ENCODE measurements around the gene ZBTB46. TPM values are rescaled to one million over a fixed set of nuclear protein-coding genes. Genes with fewer than 3 reads are reported as not detected.
"Not testable (repeated sequence)": the region's sequence is repeated elsewhere in the genome, so short reads cannot be mapped to it uniquely, and the experiment has no call there.

Gene ZBTB46, protein sequence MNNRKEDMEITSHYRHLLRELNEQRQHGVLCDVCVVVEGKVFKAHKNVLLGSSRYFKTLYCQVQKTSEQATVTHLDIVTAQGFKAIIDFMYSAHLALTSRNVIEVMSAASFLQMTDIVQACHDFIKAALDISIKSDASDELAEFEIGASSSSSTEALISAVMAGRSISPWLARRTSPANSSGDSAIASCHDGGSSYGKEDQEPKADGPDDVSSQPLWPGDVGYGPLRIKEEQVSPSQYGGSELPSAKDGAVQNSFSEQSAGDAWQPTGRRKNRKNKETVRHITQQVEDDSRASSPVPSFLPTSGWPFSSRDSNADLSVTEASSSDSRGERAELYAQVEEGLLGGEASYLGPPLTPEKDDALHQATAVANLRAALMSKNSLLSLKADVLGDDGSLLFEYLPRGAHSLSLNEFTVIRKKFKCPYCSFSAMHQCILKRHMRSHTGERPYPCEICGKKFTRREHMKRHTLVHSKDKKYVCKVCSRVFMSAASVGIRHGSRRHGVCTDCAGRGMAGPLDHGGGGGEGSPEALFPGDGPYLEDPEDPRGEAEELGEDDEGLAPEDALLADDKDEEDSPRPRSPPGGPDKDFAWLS
- total RNA-seq (not detected), polyA plus RNA-seq (under 1 TPM; 0.06 to 0.08 (median 0.06) TPM), total RNA-seq (0 to 0.26 (median 0) reads per million in 6 experiments)

DNA sequence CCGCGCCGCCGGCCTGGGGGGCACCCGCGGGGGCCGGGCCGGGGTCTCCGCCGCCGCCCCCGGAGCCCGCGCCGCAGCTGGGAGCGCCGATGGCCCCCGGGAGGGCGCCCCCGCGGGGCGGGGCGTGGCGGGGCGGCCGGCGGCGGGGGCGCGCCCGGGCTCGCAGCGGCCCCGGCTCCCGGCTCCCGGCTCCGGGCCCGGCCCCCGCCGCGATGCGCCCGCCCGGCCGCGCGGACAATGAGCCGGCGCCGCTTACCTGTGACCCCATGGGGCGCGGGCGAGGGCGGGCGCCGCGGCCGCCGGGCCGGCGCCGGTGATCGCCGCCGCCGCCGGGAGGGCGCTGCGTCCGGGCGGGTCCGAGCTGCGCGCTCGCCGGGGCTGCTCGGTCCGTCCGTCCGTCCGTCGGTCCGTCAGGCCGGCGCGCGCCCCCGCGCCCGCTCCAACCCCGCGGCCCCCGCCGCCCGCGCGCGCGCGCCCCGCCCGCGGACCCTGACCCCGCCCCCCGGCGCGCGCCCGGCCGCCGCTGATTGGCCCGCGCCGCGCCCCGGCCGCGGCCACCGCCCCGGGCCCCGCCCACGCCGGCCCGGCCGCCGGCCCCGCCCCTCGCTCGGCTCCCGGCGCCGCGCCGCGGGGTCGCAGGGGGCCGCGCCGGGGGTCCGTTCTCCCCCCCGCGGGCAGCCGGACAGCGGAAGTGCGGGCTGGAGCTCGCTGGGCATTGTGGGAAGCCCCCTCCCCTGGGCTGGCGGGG, at the start of gene ZBTB46:
Gene ZBTB46, minus strand, starts transcription at position 424 of the 748 bp plus-strand sequence. CDS start 40,507 bp downstream, outside the sequence.
- ATAC-seq: peak in 1 of 2 donors; percentile 33
- Mint-ChIP-seq H3K9me3 (no peaks in the 10 kb centered on the region), H3K36me3 (peaks cover 0 to 5% (median 5%) of the 10 kb centered on the region in 3 donors), H3K27ac (peak within 1 kb of the TSS in 4 of 10 donors; percentile 31 to 88 (median 63)), H3K4me3 (peak within 1 kb of the TSS; percentile 72 to 95 (median 90)), H3K4me1 (peaks cover 8 to 13% (median 9%) of the 10 kb centered on the region in 4 donors), H3K27me3 (peaks cover 15 to 43% (median 26%) of the 10 kb centered on the region in 5 donors)
- DNase-seq: no peak
- POLR2A ChIA-PET: no interaction called here

DNA sequence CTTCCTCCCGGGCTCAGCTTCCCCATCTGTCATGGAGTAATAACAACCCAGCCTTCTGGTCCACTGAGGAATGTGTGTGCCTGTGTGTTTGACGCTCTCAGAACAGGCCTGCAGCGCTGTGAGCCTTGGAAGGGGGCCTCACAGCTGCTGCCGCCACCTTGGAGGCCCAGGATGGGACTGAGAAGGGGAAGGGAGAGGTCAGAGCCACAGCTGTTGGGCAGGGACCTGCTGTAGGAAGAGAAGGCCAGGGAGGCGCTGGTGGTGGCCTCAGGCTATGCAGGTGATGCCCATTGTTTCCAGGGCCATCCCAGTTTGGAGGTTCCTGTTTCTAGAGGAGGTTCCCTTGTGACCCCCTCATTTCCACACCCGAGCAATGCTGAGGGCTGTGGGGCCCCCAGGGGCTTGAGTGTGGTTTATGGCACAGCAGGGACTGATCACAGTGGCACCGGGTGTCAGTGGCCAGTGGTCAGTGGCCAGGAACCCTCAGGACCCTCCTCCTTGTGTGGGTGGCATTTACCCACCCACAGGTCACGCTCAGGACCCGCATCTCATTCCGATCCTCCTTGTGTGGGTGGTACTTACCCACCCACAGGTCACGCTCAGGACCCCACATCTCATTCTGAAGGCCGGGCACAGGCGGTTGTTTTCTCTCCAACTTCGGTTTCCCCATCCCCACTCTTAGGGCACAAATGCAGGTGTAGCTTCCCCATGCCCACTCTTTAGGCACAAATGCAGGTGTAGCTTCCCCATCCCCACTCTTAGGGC, 48.0 kb upstream of the ZBTB46 start:
- ATAC-seq: no peak
- Mint-ChIP-seq H3K4me1 (peaks cover 0 to 7% (median 5%) of the 10 kb centered on the region in 4 donors), H3K27me3 (no peaks in the 10 kb centered on the region), H3K36me3 (peaks cover 0 to 48% (median 17%) of the 10 kb centered on the region in 3 donors), H3K9me3 (no peaks in the 10 kb centered on the region), H3K4me3 (no peak overlapping the region), H3K27ac (peak overlapping the region in 1 of 10 donors; percentile 34)
- POLR2A ChIA-PET: interaction anchor here (0.5 kb wide), 1 partner anchor 13 kb away, joined by 4 read pairs; no protein-coding TSS in a partner anchor
- DNase-seq: no peak

GRCh38 chr20:63877755-63878470, 46.8 kb upstream of the ZBTB46 start:
- no peak overlapping the region for H3K27ac Mint-ChIP-seq
- POLR2A ChIA-PET: interaction anchor here (0.5 kb wide), 1 partner anchor 14 kb away, joined by 4 read pairs; no protein-coding TSS in a partner anchor
- H3K4me3 Mint-ChIP-seq: no peak overlapping the region
- ATAC-seq: no peak
- DNase-seq: no peak
- no peaks in the 10 kb centered on the region for H3K9me3 Mint-ChIP-seq
- H3K36me3 Mint-ChIP-seq: peaks cover 0 to 54% (median 21%) of the 10 kb centered on the region in 3 donors
- no peaks in the 10 kb centered on the region for H3K27me3 Mint-ChIP-seq
- peaks cover 4 to 7% (median 7%) of the 10 kb centered on the region in 4 donors for H3K4me1 Mint-ChIP-seq

GRCh38 chr20:63876489-63877036, 45.5 kb upstream of the ZBTB46 start:
- DNase-seq (no peak), ATAC-seq (no peak)
- Mint-ChIP-seq H3K36me3 (peaks cover 0 to 62% (median 23%) of the 10 kb centered on the region in 3 donors), H3K4me1 (peaks cover 5 to 6% (median 6%) of the 10 kb centered on the region in 4 donors), H3K27ac (no peak overlapping the region), H3K27me3 (no peaks in the 10 kb centered on the region), H3K9me3 (no peaks in the 10 kb centered on the region), H3K4me3 (no peak overlapping the region)
- POLR2A ChIA-PET: interaction anchor here (1.2 kb wide), 1 partner anchor 11 kb away, joined by 3 read pairs; the partner anchor contains the start of gene TPD52L2

DNA sequence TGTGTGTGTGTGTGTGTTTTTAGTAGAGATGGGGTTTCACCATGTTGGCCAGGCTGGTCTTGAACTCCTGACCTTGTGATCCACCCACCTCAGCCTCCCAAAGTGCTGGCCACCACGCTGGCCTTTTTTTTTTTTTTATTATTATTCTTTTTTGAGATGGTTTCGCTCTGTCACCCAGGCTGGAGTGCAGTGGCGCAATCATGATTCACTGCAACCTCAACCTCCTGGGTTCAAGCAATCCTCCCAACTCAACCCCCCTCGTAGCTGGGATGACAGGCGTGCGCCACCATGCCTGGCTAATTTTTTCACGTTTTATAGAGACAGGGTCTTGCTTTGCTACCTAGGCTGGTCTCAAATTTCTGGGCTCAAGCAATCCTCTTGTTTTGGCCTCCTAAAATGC, 43.2 kb upstream of the ZBTB46 start:
- H3K4me1 Mint-ChIP-seq, H3K27me3 Mint-ChIP-seq, ATAC-seq, H3K4me3 Mint-ChIP-seq, H3K9me3 Mint-ChIP-seq, DNase-seq: not testable (repeated sequence)
- POLR2A ChIA-PET: interaction anchor here (1.1 to 1.8 kb wide), 3 partner anchors 9 to 232 kb away, joined by 3 to 6 read pairs (median 3); partner anchors contain the start of gene TPD52L2
- Mint-ChIP-seq H3K36me3 (peaks cover 0 to 80% (median 26%) of the 10 kb centered on the region in 3 donors), H3K27ac (peak overlapping the region in 1 of 10 donors; percentile 5)

- DNase-seq (no peak), ATAC-seq (no peak)
- no peaks in the 10 kb centered on the region for H3K27me3 Mint-ChIP-seq
These were observed 42.5 kb upstream of the ZBTB46 start for GRCh38 chr20:63873477-63873971.

DNA sequence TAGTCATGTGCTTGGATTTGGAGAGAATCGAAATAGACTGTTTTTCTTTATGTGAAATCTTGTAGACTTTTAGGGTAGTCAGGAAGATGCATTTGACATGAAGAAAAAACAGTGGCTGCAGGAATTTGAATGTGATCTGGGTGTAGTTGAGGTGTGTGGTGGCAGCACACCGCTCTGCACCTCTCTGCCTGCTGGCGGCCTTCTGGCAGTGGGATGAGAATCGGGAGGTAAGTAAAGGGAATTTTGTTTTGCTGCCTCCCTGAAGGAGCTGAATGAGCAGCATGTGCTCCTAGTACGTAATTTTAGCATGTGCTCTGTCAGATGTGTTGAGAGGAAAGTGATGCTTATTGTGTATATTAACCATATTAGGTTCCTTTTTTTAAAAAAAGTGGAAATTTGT, 37.2 kb upstream of the ZBTB46 start:
- Mint-ChIP-seq H3K27me3 (no peaks in the 10 kb centered on the region), H3K27ac (peak overlapping the region in 2 of 10 donors; percentile 10 to 43), H3K9me3 (no peaks in the 10 kb centered on the region), H3K36me3 (peaks cover 0 to 51% (median 7%) of the 10 kb centered on the region in 3 donors), H3K4me1 (peaks cover 14 to 34% (median 33%) of the 10 kb centered on the region in 4 donors), H3K4me3 (peak overlapping the region in 2 of 10 donors; percentile 32 to 43)
- DNase-seq (no peak), ATAC-seq (no peak)
- POLR2A ChIA-PET: no interaction called here

More at GRCh38 chr20:63873477-63873971, 42.5 kb upstream of the ZBTB46 start:
- H3K9me3 Mint-ChIP-seq: no peaks in the 10 kb centered on the region
- peak overlapping the region in 2 of 10 donors; percentile 64 to 80 for H3K27ac Mint-ChIP-seq
- peaks cover 5 to 12% (median 8%) of the 10 kb centered on the region in 4 donors for H3K4me1 Mint-ChIP-seq
- POLR2A ChIA-PET: interaction anchor here (0.7 to 1.8 kb wide), 6 partner anchors 8 to 238 kb away, joined by 3 to 6 read pairs (median 4); partner anchors contain the start of gene TPD52L2
- peak overlapping the region in 1 of 10 donors; percentile 22 for H3K4me3 Mint-ChIP-seq
- H3K36me3 Mint-ChIP-seq: peaks cover 0 to 86% (median 26%) of the 10 kb centered on the region in 3 donors

GRCh38 chr20:63867042-63867441, 36.0 kb upstream of the ZBTB46 start:
- H3K4me1 Mint-ChIP-seq: peaks cover 18 to 37% (median 36%) of the 10 kb centered on the region in 4 donors
- ATAC-seq, H3K9me3 Mint-ChIP-seq, H3K27me3 Mint-ChIP-seq, DNase-seq: not testable (repeated sequence)
- POLR2A ChIA-PET: interaction anchor here (0.6 to 0.7 kb wide), 3 partner anchors 8 to 107 kb away, joined by 3 to 4 read pairs (median 3); no protein-coding TSS in a partner anchor
- peak overlapping the region; percentile 6 to 99 (median 45) for H3K4me3 Mint-ChIP-seq
- H3K27ac Mint-ChIP-seq: peak overlapping the region in 3 of 10 donors; percentile 6 to 39 (median 6)
- H3K36me3 Mint-ChIP-seq: peaks cover 0 to 41% (median 8%) of the 10 kb centered on the region in 3 donors

DNA sequence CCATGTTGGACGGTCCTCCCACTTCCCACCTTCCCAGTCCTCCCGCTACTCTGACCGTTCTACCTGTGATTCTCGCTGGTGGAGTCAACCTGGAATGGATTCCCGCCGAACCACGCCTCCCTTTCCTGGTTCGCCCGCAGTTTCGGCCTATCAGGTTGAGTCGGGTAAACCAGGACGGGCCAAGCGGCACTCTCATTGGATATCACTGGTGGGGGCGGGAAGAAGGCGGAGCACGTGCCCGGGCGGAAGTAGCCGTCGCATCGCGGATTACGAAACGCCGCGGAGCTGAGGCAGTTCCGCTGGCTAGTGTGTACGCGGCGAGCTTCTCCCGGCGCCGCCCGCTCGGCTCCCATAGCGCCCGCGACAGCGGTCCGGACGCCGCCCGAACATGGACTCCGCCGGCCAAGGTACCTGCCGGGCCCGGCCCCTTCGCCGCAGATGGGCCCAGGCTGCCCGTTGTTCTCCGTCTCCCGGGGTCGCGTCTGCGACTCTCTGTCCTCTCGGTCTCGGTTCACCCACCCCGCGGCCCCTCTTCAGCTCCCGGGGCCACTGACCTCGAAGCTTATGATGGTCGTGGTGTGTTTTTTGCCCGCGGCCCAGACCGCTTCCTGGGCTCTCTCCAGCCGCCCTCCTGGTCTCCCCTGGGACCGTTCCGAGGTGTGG, 34.0 kb upstream of the ZBTB46 start, which contains the start of gene TPD52L2:
Gene TPD52L2, plus strand, starts transcription at position 293 of the 663 bp plus-strand sequence. Its CDS starts 96 bp downstream, at position 389.
- Mint-ChIP-seq H3K27me3 (no peaks in the 10 kb centered on the region), H3K9me3 (no peaks in the 10 kb centered on the region), H3K4me1 (peaks cover 18 to 40% (median 37%) of the 10 kb centered on the region in 4 donors), H3K4me3 (peak within 1 kb of the TSS; percentile 87 to 99 (median 96)), H3K27ac (peak within 1 kb of the TSS; percentile 93 to 99 (median 95)), H3K36me3 (peaks cover 0 to 26% (median 10%) of the 10 kb centered on the region in 3 donors)
- peak; percentile 88 to 90 for ATAC-seq
- DNase-seq: peak; percentile 90 to 98 (median 96)
- POLR2A ChIA-PET: interaction anchor here (0.6 to 3.0 kb wide), 23 partner anchors 9 to 344 kb away, joined by 3 to 23 read pairs (median 5); partner anchors contain the start of genes ARFRP1, GMEB2, LIME1 and PPDPF

- POLR2A ChIA-PET: interaction anchor here (0.6 to 3.0 kb wide), 27 partner anchors 9 to 344 kb away, joined by 3 to 23 read pairs (median 5); partner anchors contain the start of genes ARFRP1, DNAJC5, GMEB2 and LIME1
- Mint-ChIP-seq H3K27me3 (no peaks in the 10 kb centered on the region), H3K4me1 (peaks cover 18 to 42% (median 39%) of the 10 kb centered on the region in 4 donors), H3K4me3 (peak overlapping the region; percentile 87 to 99 (median 96)), H3K9me3 (no peaks in the 10 kb centered on the region), H3K36me3 (peaks cover 0 to 22% (median 8%) of the 10 kb centered on the region in 3 donors), H3K27ac (peak overlapping the region; percentile 93 to 99 (median 95))
- peak in 1 of 10 donors; percentile 17 for DNase-seq
- peak; percentile 4 to 15 for ATAC-seq
These were observed 33.5 kb upstream of the ZBTB46 start for GRCh38 chr20:63864545-63864977.

All from naive thymus-derived CD8-positive, alpha-beta T cell (primary cell).